Stimulated activated naive CD4-positive, alpha-beta T cell (primary cell): Measurements from ENCODE around the gene GABBR2.
"Not testable (repeated sequence)": the region's sequence is repeated elsewhere in the genome, so short reads cannot be mapped to it uniquely, and the experiment has no call there.

Experiments
- DNase-seq, 6 experiments: peaks; one replicate each; lab custom pipeline; 2025; lab: John Stamatoyannopoulos, UW

GABBR2 gene

DNA sequence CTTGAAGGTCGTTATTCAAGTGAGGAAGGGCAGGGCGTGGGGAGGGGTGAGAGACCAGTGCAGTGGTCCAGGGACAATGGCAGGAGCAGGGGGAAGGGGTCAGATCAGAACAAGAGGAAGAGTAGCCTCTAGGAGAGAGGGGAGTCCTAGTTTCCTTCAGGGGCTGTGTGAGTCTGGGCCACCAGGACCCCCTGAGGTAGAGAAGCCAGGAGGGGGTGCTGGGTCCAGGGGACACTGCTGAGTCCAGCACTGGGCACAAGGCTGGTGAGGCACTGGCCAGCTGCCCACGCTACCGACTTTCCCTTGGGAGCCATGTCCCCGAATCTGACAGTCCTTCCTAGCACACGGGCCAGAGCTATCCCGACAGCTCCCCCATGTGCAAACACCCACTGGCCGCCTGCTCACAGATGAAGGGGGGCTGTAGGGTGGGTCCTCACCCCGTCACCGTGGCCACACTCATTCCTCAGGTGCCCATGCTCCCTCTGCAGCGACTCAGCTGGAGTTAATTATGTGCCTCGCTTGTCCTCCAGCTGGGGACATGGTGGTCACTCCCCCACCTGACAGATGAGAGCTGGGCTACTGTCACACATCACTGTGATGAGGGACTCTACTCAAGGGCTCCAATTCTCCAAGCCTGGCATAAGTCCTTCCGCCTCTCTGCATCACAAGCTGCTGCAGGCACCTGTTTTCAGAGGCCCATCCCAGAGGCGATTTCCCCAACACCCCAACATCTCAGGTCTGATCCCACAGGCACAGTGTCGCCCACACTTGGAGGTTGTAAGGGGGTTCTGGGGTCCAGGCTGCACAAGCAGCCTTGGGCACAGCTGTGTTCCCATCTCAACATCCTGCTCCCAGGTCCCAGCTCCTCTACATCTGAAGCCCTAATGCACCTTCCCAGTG lies 115.1 kb downstream of the GABBR2 start:
- no peak for DNase-seq

DNA sequence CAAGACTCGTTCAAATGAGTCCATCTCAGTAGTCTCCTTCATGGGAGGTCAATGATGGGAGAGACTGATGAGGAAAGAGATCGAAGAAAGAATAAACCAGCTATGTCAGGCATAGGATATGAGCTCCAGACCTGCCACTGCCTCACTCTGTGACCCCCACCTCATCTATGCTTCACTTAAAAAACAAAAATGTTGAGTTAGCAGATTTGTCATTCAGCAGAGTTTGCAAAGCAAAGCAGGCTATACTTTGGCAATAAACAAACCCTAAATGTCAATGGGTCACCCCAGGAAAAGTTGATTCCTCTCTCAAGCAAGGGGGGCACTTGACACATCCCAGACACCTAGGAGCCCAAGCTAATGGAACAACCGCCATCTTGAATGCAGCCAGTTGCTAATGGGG lies 117.0 kb downstream of the GABBR2 start:
- no peak for DNase-seq

DNA sequence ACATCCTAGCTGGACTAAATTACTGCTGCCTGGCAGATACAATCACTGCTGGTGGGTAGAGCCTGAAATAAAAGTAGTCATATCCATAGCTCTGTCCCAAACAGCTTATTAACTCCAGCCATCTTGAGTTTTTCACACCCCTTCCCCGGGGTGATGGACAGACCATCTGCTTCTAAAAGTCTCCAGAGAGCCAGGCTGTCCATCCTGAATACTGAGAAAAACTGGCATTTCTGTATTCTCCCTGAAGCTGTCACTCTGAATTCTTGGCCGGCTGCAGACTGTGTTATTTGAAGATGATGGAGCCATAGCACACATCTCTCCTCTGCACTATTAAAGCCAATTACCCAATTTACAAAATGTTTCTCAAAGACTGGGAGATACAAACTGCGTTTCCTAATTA lies 118.6 kb downstream of the GABBR2 start:
- DNase-seq = no peak

DNA sequence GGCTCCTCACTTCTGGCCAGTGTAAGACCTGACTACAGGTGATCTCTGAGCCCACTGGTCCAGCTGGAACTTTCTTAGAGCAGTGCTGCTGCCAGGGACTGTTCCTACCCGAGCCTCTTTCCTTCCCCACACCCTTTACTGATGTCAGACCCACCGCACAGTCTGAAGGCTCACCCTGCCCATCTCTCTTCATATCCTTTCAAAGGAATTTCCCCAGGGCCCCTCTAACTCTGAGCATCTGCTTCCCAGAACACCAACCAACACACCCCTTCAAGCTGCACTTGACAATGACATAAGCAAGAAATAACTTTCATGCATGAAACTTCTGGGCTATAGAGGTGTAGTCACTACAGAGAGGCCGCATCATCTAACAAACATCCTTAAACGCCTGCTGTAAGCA lies 119.6 kb downstream of the GABBR2 start:
- DNase-seq = no peak

DNA sequence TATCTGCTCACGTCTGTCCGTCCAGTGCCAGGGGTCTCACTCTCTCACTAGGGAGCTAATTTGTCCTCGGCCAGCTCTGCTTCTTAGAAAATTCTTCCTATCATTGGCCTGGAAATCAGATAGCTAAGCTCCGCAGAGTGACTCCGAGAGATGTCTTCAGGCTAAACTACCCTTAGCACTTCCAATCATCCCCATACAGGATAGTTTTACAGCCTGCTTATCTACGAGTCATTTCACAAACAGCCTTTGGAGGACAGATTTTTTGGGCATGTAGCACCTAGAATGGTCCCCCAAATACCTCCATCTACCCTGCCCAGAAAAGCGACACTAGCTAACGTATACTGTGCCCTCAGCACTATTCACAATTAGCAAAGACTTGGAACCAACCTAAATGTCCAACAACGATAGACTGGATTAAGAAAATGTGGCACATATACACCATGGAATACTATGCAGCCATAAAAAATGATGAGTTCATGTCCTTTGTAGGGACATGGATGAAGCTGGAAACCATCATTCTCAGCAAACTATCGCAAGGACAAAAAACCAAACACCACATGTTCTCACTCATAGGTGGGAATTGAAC lies 123.8 kb downstream of the GABBR2 start:
- DNase-seq = not testable (repeated sequence)

DNA sequence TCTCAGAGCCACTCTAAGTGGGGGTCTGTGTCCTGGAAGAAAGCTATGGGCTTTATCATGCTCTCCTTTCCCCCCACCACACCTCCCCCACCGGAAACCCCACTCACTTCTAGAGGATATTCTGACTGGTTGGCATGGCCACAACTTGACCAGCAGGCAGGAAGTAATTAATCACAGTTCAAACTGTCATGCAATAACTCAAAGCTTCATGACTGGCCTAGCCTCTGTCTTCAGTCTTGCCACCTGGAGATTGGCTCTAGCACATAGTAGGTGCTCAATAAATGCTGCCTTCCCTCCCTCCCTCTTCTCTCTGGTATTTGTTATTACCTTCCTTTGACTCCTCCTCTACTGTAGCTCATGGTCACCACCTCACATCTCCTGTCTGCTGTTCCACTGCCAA lies 124.7 kb downstream of the GABBR2 start:
- DNase-seq = no peak

DNA sequence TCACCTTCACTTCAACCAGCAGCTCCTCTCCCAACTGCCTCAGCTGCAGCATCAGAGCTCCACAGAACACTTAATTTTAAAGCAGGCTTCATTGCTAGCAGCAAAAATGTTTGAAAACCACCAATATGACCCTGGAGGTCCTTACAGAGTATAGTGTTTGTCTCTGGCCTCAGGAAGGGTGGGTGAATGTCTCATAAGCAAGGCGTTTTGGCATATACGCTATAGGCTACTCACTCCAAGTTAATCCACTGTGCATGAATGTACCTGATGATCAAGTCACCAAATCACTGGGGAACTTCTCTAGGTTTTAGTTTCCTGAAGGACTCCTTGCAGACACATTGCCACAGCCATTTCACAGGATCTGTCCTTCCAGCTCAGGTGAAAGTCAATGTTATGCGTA lies 125.3 kb downstream of the GABBR2 start:
- DNase-seq = no peak

DNA sequence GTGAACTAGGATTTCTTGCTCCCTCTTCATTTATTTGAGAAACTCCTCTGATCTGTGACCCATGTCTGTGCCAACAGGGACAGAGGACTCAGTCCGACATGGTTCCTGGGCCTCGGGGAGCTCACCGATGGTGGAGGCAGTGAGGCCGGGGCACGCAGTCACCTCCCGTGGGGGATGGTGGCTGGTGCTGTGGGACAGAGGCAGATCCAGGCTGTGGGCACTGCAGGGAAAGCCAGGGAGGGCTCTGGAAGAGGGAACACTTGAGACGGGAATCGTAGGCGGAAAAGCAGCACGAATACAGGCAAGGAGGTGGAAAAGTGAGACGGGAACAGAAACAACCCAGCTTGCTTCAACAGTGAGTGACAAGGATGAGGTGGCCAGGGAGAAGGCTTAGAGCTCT lies 127.8 kb downstream of the GABBR2 start:
- DNase-seq = no peak

DNA sequence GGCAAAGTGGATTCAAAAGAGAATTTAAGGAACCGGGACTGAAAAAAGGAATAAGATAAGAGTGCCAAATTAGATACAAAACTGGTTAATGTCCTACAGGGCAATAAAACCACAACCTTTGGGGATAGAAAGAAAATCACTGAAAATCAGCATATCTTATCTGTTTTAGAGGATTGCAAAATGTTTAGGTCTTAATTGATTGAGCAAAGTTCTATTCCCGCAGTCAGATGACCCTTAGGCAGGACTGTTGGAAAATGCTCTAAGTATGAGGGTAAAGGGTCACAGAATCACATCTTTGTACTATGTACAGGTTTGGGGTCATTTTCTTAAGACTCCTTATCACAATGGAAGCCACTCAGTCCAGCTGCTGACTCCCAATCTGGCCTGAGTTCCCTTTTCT lies 129.0 kb downstream of the GABBR2 start:
- DNase-seq = no peak

DNA sequence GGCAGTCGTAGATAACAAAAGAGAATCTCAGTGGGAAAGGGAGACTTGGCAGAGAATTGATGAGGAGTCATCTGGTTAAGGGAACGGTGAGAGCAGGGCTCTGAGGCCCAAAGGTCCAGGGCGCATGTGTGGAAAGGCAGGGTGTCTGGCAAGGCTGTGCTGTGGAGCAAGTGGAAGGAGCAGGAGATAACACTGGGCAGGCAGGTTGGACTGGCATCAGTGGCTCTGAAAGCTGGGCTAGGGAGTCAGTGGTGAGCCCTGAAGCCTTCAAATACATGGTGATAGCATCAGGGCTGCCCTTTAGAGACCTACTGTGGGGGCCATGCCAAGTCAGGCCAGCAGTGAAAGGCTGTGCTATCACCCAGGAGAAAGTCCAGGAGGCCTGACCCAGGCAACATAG lies 131.3 kb downstream of the GABBR2 start:
- no peak for DNase-seq

DNA sequence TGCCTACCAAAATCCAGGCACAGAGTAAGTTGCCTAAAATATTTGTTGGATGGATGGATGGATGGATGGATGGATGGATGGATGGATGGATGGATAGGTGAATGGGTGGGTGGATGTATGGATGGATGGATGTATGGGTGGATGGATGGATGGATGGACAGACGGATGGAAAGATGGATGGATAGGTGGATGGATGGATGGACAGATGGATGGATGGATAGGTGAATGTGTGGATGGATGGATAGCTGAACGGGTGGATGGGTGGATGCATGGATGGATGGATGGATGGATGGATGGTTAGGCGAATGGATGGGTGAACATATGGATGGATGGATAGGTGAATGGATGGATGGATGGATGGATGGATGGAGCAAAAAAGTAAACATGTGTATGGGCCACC lies 131.9 kb downstream of the GABBR2 start:
- DNase-seq = no peak

DNA sequence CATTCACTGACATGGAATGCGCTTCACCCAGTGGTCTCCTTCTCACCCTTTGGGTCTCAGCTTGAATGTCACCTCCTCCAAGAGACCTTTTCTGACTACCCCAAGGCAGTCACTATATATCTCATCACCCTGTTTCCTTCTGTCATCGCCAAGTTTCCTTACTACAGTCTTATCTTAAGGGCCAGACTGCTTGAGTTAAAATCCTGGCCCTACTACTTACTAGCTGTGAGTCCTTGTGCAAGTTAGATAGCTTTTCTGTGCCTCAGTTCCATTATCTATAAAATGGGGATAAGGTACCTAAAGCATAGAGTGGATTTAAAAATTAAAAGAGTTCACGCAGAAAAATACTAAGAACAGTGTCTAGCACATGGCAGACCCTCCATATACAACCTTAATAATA lies 132.4 kb downstream of the GABBR2 start:
- DNase-seq = no peak

DNA sequence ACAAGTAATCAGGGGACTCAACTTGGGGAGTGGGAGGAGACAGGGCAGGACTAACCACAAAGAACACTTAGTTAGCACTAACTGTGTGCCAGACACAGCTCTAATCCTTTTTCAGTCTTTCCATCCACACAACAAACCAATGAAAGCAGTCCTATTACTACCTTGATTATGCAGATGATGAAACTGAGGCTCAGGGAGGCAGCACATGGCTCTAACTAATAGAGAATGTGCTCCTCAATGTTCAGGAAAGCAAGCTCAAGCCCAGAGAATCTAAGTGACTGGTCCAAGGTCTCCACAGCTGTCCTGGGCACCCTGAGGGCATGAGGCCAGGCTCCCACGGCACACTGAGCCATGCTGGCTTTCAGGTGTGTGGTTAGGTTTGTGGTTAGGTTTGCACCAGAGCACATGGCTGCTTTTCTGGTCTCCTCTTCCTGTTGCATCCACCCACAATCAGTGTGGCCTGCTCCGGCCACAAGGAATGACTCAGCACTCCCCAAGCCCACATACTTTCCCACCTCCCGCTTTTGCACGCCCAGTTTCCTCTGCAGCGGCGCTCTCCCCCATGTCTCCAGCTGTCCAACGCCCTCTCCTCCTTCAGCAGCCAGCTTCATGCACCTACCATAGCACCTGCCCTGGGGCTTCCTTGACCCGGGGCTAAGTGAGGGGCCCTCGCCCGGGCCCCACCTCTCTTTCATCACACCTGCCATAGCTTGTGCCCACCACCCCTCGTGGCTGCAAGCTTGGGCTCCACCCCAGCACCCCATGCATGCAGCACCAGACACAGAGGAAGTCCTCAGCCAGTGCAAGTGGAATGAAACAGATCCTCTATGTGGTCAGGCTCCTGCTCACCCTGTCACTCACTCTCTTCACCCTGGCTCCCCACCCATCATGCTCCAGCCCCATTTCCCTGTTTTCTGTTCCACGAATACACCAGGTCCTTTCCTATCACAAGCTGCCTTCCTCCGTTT lies 133.1 kb downstream of the GABBR2 start:
- no peak for DNase-seq

DNA sequence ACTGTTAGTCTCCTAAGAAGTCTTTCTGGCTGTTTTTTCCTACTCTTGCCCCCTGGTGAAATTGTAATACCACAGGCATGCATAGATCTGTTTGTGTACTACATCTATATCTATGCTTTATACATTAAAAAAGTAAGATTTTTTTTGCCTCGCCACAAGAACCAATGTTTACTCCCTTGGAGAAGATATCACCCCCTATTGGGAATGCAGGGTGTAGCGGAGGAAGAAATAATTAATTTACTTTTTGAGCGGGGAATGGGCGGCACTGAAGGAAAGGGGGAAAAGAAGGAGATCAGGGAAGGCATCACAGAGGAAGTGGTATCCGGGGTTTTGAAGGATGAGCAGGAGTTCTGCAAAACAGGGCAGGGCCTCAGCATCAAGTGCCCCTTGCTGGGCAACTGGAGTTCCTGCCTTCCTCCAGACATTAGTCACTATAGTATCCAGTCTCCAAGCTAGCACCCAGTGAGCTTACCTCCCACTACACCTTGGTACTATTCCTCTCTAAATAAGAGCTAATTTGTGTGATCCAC lies 134.9 kb downstream of the GABBR2 start:
- DNase-seq = no peak

DNA sequence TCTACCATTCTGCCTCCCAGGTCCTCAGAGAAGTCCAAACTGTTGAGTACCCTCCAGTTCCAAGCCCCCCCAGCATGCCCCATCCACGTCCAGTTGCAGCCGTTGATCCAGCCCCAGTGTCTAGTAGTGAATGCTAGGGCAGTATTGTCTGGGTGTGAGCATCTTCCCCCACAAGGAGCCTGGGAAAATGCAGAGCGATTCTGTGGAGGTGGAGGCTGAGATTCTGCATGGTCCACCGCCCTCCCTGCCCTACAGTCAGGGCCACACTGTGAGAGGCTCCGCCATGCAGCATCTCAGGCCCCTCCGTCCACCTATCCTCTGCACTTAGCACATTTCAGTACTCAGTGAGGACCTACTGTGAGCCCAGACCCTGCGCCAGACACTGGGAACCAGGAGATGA lies 135.9 kb downstream of the GABBR2 start:
- DNase-seq = no peak

DNA sequence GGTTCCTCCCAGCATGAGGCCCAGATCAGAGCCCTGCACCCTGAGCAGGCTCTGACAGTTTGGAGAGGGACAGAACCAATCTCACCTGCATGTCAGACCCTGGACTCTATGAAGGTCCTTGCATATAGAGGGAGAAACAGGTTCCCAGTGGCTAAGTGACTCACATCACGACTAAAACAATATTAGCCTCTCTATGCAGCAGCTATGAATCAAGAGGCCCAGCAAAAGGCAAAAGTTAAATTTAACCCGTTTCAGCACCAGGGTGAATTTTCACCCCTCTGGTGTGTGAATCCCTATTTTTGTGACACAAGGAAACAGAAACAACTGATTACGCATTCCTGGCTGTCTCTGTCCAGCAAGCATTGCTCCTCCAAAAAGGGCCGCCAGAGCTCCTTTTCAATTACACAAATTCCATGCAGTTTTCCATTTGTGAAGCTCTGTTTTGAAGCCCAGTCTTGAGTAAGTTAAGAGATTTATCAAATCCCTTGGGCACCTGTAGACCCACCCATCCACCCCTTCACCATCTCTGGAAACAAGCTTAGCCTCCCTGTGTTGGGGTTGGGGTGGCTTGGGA lies 136.6 kb downstream of the GABBR2 start:
- DNase-seq = no peak

DNA sequence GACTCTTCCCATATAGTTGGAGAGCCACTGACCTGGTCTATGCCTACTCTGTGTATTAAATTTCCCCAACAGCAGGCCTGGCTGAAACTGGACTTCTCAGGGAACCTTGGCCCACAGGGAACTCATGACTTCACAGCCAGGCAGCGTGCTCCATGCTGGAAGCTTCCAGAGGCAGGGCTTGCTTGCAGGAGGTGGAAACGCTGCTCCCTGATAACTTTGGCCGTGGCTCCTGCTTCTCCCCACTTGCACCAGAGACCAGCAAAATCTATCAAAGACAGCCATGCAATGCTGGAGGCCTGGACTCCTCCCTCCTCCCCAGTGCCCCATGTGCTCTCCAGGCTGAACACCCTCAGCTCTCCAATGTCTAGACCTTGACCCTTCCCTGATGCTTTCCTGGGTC lies 137.1 kb downstream of the GABBR2 start:
- DNase-seq = no peak

DNA sequence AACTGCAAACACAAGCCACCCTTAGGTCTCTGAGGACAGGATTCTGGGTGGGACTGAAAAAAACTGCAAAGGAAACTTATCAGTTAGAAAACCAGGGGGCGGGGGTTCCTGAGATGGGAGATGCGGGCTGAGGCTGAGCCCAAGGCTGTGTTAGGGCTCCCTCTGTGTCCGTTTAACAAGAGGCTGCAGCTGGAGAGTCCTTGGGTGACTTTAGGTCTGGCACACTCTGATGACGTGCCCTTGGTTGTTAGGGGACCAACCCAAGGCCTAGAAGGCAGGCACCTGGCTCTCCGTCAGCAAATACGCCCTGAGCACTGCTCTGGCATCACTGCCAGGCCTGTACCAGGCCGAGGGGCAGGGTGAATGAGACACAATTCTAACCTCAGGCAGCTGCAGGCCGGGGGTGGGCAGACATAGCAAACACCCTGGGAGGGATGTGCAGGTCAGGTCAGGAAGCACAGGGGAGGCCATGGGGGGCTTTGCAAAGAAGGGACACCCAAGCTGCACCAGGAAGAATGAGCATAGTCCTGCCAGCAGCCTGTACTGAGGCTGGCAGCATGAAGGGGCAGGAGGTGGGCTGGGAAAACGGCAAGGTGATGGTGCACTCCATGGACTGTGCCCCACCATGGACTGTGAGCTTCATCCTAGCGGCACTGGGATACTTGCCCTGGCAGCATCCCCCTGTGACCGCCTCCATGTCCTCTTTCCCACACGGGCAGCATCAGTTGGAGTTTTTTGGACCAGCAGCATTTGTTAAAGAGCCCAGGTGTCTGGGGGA lies 137.9 kb downstream of the GABBR2 start:
- no peak for DNase-seq

DNA sequence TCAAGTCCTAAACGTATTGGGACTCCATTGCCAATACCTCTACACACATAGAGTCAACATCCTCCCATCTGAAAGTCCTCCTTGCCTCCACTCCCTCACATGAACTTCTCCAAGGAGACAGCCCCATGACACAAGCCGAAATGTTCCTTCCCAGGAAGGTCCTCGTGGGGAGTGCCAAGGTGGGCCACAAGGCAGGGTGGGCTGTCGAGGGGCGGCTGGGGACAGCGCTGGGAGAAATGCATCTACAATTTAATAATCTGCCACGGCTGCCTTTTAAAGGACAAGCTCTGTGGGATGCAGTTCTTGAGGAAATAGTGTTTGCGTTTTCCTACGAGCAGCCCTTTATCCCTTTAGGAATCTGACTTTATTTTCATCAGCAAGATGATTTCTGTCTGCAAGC lies 138.7 kb downstream of the GABBR2 start:
- no peak for DNase-seq

DNA sequence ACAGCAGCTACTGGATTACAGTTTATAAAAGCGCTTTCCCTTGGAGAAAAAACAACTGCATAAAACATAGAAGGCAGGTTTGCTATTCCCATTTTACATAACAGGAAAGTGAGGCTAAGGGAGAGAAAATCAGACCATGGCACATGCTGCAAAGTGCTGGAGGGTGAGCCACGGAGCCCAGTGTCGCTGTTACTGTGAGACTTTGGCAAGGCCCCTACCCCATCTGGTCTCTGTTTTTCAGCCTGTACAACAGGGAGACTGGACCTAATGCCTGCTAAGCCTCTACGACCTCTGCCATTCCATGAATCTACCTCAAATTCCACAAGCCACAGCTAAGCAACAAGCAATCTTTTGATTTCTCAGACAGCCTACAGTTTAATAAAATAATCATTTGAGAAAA lies 139.2 kb downstream of the GABBR2 start:
- no peak for DNase-seq

DNA sequence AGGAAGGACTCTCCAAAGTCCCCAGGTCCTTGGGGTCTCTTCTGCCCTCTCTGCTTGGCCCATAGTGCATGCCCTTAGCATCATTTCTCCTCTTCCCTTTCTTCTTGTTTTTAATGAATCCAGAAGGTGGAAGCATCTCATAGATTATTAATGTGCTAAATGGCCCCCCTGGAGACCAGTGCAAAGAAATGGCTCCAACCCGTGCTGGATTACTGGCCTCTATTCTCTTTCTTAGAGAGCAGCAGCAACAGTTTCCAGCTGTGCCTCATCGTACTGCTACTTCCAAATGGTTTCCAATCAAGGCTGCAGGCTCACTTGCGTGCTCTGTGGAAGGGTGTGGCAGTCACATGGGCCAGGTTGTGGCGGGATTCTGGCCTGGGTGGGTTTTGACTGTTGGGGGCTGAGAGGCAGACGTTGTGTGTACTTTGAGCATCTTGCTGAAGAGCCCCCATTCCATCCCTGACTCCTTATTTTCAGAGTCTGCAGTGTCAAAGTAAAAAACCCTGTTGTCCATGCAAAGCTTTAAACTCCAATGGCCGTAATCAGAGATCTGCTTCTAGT lies 139.7 kb downstream of the GABBR2 start:
- DNase-seq = no peak
